Endothelial cell of umbilical vein (primary cell): ENCODE measurements around the gene RHOF. TPM values are rescaled to one million over a fixed set of nuclear protein-coding genes. Genes with fewer than 3 reads are reported as not detected.

Source experiments
- BruUV-seq: library from RNA; stranded (reverse); fragments of 400-500 nt; replicated peaks from 2 replicates; lab custom pipeline; 2021; lab: Mats Ljungman, UMichigan
- CTCF ChIA-PET: fragments of 300-600, 350-600 bp; sonication (Branson Sonifier 250); formaldehyde crosslinking; loops from one replicate; lab custom pipeline; 2021; ENCODE audit warnings: antibody characterized with exemption, inconsistent platforms; lab: Charles Lee
- POLR2A ChIA-PET: fragments of 300-600, 350-600 bp; sonication (Branson Sonifier 250); formaldehyde crosslinking; loops from one replicate; lab custom pipeline; 2021; ENCODE audit warnings: antibody characterized with exemption, inconsistent platforms; lab: Charles Lee
- DNase-seq: peaks from one replicate; pipeline ENCODE4 v3.0.0-alpha.2; 2011; ENCODE audit warnings: low read depth, low spot score
- FAIRE-seq: peaks from 2 replicates; lab custom pipeline; 2011; peaks lifted over from hg19 to GRCh38; lab: Jason Lieb, UNC
- H2AFZ ChIP-seq: 2 replicates; pipeline ENCODE4 v1.6.0; 2012; ENCODE audit warnings: low read depth, low read length, control low read depth, inconsistent platforms
- H3K27ac ChIP-seq: 2 replicates; pipeline ENCODE4 v1.5.1; 2011; ENCODE audit warnings: low read depth, mild to moderate bottlenecking, control low read depth, low read length, moderate library complexity; ENCODE audit not compliant: insufficient read depth
- H3K27me3 ChIP-seq, 2 experiments: 2 replicates each; pipeline versions ENCODE4 v1.6.0 to v1.6.1; 2011; ENCODE audit warnings: low read length in 2 of 2, mixed read lengths in 1 of 2; ENCODE audit not compliant: control insufficient read depth in 2 of 2, insufficient read depth in 2 of 2
- H3K36me3 ChIP-seq, 2 experiments: 2 replicates in 1 of 2; 3 replicates in 1 of 2; pipeline ENCODE4 v1.5.1; 2011; ENCODE audit warnings: low read length in 2 of 2, mild to moderate bottlenecking in 1 of 2, moderate library complexity in 1 of 2; ENCODE audit not compliant: control insufficient read depth in 2 of 2, insufficient read depth in 2 of 2; ENCODE audit errors: extremely low read depth in 1 of 2
- H3K4me1 ChIP-seq: 3 replicates; pipeline ENCODE4 v1.5.1; 2011; ENCODE audit warnings: mild to moderate bottlenecking, low read length; ENCODE audit not compliant: control insufficient read depth, insufficient read depth; ENCODE audit errors: extremely low read depth
- H3K4me2 ChIP-seq: 2 replicates; pipeline ENCODE4 v1.6.1; 2011; ENCODE audit warnings: low read length, control low read depth, mixed read lengths; ENCODE audit not compliant: insufficient read depth
- H3K4me3 ChIP-seq, 3 experiments: fragments of 200-600 bp in 1 of 3; sonication (generic), shearing (Covaris generic) in 1 of 3; replicated peaks in 1 of 3; 2 replicates each; pipeline ENCODE4 v1.5.1; 2011 to 2016; ENCODE audit warnings: control low read depth in 3 of 3, low read length in 3 of 3, mild to moderate bottlenecking in 2 of 3, inconsistent platforms in 1 of 3, low read depth in 1 of 3, moderate library complexity in 1 of 3; ENCODE audit not compliant: insufficient read depth in 1 of 3
- H3K79me2 ChIP-seq: 2 replicates; pipeline ENCODE4 v1.6.0; 2012; ENCODE audit warnings: low read length, inconsistent platforms; ENCODE audit not compliant: control insufficient read depth, insufficient read depth
- H3K9ac ChIP-seq: replicated peaks from 2 replicates; pipeline ENCODE3; 2011; ENCODE audit warnings: low read length, control low read depth; ENCODE audit not compliant: insufficient read depth; ENCODE audit errors: extremely low read depth
- H3K9me1 ChIP-seq: replicated peaks from 3 replicates; pipeline ENCODE4 v1.6.0; 2011; ENCODE audit warnings: mild to moderate bottlenecking, low read length; ENCODE audit not compliant: control insufficient read depth, insufficient read depth; ENCODE audit errors: extremely low read depth
- H3K9me3 ChIP-seq: replicated peaks from 2 replicates; pipeline ENCODE4 v1.5.1; 2012; ENCODE audit warnings: low read length, inconsistent platforms; ENCODE audit not compliant: control insufficient read depth, insufficient read depth
- H4K20me1 ChIP-seq: replicated peaks from 2 replicates; pipeline ENCODE3; 2011; ENCODE audit warnings: mild to moderate bottlenecking, low read length; ENCODE audit not compliant: control insufficient read depth, insufficient read depth; ENCODE audit errors: extremely low read depth
- JUN ChIP-seq: IDR thresholded peaks from 2 replicates; pipeline ENCODE4 v1.6.1; 2011; ENCODE audit warnings: borderline replicate concordance, low read depth; ENCODE audit not compliant: insufficient read length, insufficient read depth
- dilution Hi-C: fragments of 300-500 bp; cut with MboI; formaldehyde crosslinking; loops from one replicate; pipeline ENCODE4 v1.15.0; 2019; ENCODE audit warnings: low sequenced_read_pairs; ENCODE audit not compliant: extremely low pct_ligation_motif_present
- intact Hi-C: fragments of 100-400 bp; cut with micrococcal nuclease; formaldehyde crosslinking; loops from one replicate; pipeline ENCODE4 v1.10.0; 2022
- polyA plus RNA-seq, 4 experiments: library from polyadenylated mRNA; depleted of rRNA in 3 of 4; stranded (reverse) in 3 of 4; unstranded in 1 of 4; fragments of >200 nt; gene quantifications; 2 replicates each; pipeline versions ENCODE4 v1.2.1 to v1.2.3, GENCODE V29; 2011 to 2012; ENCODE audit warnings: missing spikeins in 1 of 4
- total RNA-seq: library from RNA; stranded (reverse); gene quantifications from 2 replicates; pipeline ENCODE4 v1.2.3, GENCODE V29; 2021
- TF ChIP-seq, protein P1 (sequence below), 2 donors: IDR thresholded peaks; 1 replicate in 1 of 2; 2 replicates in 1 of 2; pipeline ENCODE4 v1.5.1; 2011; ENCODE audit warnings: low read length in 2 of 2, mild to moderate bottlenecking in 2 of 2, moderate library complexity in 2 of 2, control low read depth in 1 of 2, inconsistent platforms in 1 of 2, low read depth in 1 of 2; ENCODE audit not compliant: insufficient read depth in 1 of 2; ENCODE audit errors: extremely low read depth in 1 of 2

Gene RHOF
- total and polyA plus RNA-seq, 2 donors (not counting 3 experiments of a cell fraction or from before 2014, with no cell fraction given): 9.3 to 22.3 TPM

DNA sequence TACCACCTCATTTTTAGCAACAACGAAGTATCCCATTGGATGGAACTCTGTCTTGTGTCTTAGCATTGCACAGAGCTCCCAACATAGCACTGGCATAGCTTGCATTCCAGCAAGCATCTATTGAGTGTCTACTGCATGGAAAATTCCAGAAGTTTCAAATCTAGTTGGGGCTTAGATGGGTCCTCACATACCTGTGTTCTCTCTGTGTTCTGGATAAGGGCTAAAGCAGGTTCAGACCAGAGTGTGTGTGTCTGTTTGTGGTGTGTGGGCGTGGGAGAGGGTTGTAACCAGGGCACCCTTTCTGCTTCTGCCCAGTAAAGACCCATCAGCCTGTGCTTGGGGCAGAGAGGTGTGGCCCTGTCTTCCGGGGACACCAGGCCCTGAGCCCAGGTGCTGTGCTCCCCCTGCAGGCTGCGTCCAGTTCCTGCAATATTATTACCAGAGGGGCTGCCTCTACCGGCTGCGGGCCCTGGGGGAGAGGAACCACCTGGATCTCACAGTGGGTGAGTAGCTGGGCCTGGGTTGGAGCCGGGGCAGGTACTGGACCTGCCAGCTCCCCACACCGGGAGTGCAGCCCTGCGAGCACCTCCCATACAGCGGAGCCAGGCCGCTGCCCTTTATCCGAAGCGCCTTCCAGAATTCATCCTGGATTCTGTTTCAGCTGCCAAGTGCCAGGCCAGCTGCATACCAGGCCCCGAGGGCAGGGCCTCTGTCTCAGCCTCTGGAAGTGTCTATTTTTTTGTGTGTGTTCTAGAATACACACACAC lies 20.3 kb downstream of the RHOF start:
- no peaks in the 10 kb centered on the region for H3K27me3 ChIP-seq
- H3K9me3 ChIP-seq: no peaks in the 10 kb centered on the region
- no TSS peak for BruUV-seq
- H3K36me3 ChIP-seq: no peaks in the 10 kb centered on the region
- dilution Hi-C loops (no loop called here), intact Hi-C loops (loop anchor here (1.0 to 10.0 kb wide), 2 partner anchors 76 to 278 kb away; no protein-coding TSS in a partner anchor)
- H3K4me2 ChIP-seq: no peak overlapping the region
- ChIA-PET POLR2A (no interaction called here), CTCF (interaction anchor here (0.7 to 4.1 kb wide), 10 partner anchors 11 to 80 kb away, joined by 3 to 23 read pairs (median 4); partner anchors contain the start of genes RHOF and TMEM120B)
- TF ChIP-seq, protein P1, sequence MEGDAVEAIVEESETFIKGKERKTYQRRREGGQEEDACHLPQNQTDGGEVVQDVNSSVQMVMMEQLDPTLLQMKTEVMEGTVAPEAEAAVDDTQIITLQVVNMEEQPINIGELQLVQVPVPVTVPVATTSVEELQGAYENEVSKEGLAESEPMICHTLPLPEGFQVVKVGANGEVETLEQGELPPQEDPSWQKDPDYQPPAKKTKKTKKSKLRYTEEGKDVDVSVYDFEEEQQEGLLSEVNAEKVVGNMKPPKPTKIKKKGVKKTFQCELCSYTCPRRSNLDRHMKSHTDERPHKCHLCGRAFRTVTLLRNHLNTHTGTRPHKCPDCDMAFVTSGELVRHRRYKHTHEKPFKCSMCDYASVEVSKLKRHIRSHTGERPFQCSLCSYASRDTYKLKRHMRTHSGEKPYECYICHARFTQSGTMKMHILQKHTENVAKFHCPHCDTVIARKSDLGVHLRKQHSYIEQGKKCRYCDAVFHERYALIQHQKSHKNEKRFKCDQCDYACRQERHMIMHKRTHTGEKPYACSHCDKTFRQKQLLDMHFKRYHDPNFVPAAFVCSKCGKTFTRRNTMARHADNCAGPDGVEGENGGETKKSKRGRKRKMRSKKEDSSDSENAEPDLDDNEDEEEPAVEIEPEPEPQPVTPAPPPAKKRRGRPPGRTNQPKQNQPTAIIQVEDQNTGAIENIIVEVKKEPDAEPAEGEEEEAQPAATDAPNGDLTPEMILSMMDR (IDR thresholded peaks at IDR 0.05; ENCODE audit: extremely low read depth in 1 of 2, insufficient read depth in 1 of 2, low read depth in 1 of 2, low read length in 2 of 2): peak; percentile 80
- TF ChIP-seq JUN: no peak
- H3K27ac ChIP-seq: no peak overlapping the region
- H2AFZ ChIP-seq: no peak overlapping the region
- H3K9me1 ChIP-seq: no peaks in the 10 kb centered on the region
- H3K79me2 ChIP-seq: no peaks in the 10 kb centered on the region
- DNase-seq (peak; percentile 40), FAIRE-seq (peak; percentile 64)
- H3K4me1 ChIP-seq: no peaks in the 10 kb centered on the region
- no peak overlapping the region for H3K9ac ChIP-seq
- H4K20me1 ChIP-seq: no peaks in the 10 kb centered on the region
- no peak overlapping the region for H3K4me3 ChIP-seq
